K562 (cell line): ENCODE results near the gene ADNP. TPM values are rescaled to one million over a fixed set of nuclear protein-coding genes. Genes with fewer than 3 reads are reported as not detected.

Experiments
- BMI1 ChIP-seq: fragments of 150-350 bp; IDR thresholded peaks from 2 replicates; pipeline ENCODE4 v1.6.1; 2014; ENCODE audit warnings: low read length
- ELF1 ChIP-seq: fragments of 200-800 bp; sonication (Bioruptor generic); IDR thresholded peaks from 2 replicates; pipeline ENCODE4 v1.6.1; 2016; ENCODE audit warnings: missing genetic modification characterization, missing compliant biosample characterization
- FOXJ3 ChIP-seq: sonication (generic); formaldehyde crosslinking; IDR thresholded peaks from 2 replicates; pipeline ENCODE4 v1.4.0; 2020; ENCODE audit warnings: mild to moderate bottlenecking, missing genetic modification reagents
- HDGF ChIP-seq: fragments of 450-650 bp; IDR thresholded peaks from 2 replicates; pipeline ENCODE4 v1.6.1; 2016
- JUNB ChIP-seq: fragments of 450-650 bp; formaldehyde crosslinking; conservative IDR thresholded peaks from 2 replicates; pipeline ENCODE4 v1.4.0; 2020; ENCODE audit warnings: mild to moderate bottlenecking
- KLF1 ChIP-seq: fragments of 450-650 bp; IDR thresholded peaks from 2 replicates; pipeline ENCODE4 v1.6.1; 2016; ENCODE audit warnings: missing genetic modification characterization, missing compliant biosample characterization
- LARP7 ChIP-seq: fragments of 450-650 bp; IDR thresholded peaks from 2 replicates; pipeline ENCODE4 v1.6.1; 2016
- NCOA1 ChIP-seq: fragments of 450-650 bp; IDR thresholded peaks from 2 replicates; pipeline ENCODE4 v1.6.1; 2016; ENCODE audit warnings: low read depth
- NR4A1 ChIP-seq, 2 experiments: fragments of 250-450 bp in 1 of 2; fragments of 450-650 bp in 1 of 2; sonication (Bioruptor Pico) in 1 of 2; IDR thresholded peaks; 2 replicates each; pipeline versions ENCODE4 v1.4.0 to v1.6.1; 2016 to 2020; ENCODE audit warnings: mild to moderate bottlenecking in 2 of 2, missing compliant biosample characterization in 1 of 2, missing genetic modification characterization in 1 of 2, moderate library complexity in 1 of 2
- RAD51 ChIP-seq: fragments of 450-650 bp; IDR thresholded peaks from 2 replicates; pipeline ENCODE4 v1.7.1; 2016; ENCODE audit warnings: low read depth, mild to moderate bottlenecking, borderline replicate concordance
- SNIP1 ChIP-seq: fragments of 450-650 bp; IDR thresholded peaks from 2 replicates; pipeline ENCODE4 v1.7.1; 2017; ENCODE audit warnings: low read depth, mild to moderate bottlenecking
- YY1 ChIP-seq, 3 experiments: IDR thresholded peaks; 2 replicates each; pipeline ENCODE4 v1.6.1; 2011; ENCODE audit warnings: low read length in 2 of 3, mild to moderate bottlenecking in 2 of 3, moderate library complexity in 2 of 3, borderline replicate concordance in 1 of 3, control low read depth in 1 of 3, low read depth in 1 of 3; ENCODE audit not compliant: insufficient read depth in 3 of 3, insufficient replicate concordance in 2 of 3, control insufficient read depth in 1 of 3, insufficient read length in 1 of 3; ENCODE audit errors: extremely low read depth in 1 of 3
- polyA plus RNA-seq, 8 experiments: library from polyadenylated mRNA; depleted of rRNA in 4 of 8; stranded (reverse) in 5 of 8; unstranded in 3 of 8; fragments of >200 nt; fragmentation: Nextera tagmentation in 2 of 8; fragmentation: Illumina TruSeq in 1 of 8; extraction: Ambion mirVana in 2 of 8; extraction: Trizol in 1 of 8; gene quantifications; 2 replicates each; pipeline versions ENCODE4 v1.2.1 to v1.2.3, GENCODE V29; 2011 to 2014; ENCODE audit warnings: inconsistent platforms in 1 of 8, missing spikeins in 1 of 8
- total RNA-seq, 7 experiments: library from RNA; depleted of rRNA in 6 of 7; stranded (reverse); fragments of >200 nt in 6 of 7; fragmentation: Illumina TruSeq in 2 of 7; extraction: Trizol in 2 of 7; gene quantifications; 2 replicates each; pipeline versions ENCODE4 v1.2.1 to v1.2.3, GENCODE V29; 2011 to 2021; ENCODE audit warnings: low replicate concordance in 1 of 7
- TF ChIP-seq, protein P1 (sequence below): fragments of 250-450 bp; sonication (Bioruptor Pico); IDR thresholded peaks from 2 replicates; pipeline ENCODE4 v1.8.0; 2021; ENCODE audit warnings: borderline replicate concordance, mild to moderate bottlenecking, moderate library complexity; ENCODE audit not compliant: poor library complexity, severe bottlenecking
- TF ChIP-seq, protein P2 (sequence below): fragments of 450-650 bp; IDR thresholded peaks from 2 replicates; pipeline ENCODE4 v1.6.1; 2016; ENCODE audit warnings: mild to moderate bottlenecking, moderate library complexity
- TF ChIP-seq, protein P3 (sequence below): fragments of 250-450 bp; sonication (Bioruptor Pico); IDR thresholded peaks from 2 replicates; pipeline ENCODE4 v1.6.1; 2021; ENCODE audit warnings: mild to moderate bottlenecking

The ADNP gene
- total and polyA plus RNA-seq, 9 of the 15 experiments (the other 6 are each of a cell fraction or from before 2014, with no cell fraction given), result 17.8 to 59.9 (median 25.3) TPM

DNA sequence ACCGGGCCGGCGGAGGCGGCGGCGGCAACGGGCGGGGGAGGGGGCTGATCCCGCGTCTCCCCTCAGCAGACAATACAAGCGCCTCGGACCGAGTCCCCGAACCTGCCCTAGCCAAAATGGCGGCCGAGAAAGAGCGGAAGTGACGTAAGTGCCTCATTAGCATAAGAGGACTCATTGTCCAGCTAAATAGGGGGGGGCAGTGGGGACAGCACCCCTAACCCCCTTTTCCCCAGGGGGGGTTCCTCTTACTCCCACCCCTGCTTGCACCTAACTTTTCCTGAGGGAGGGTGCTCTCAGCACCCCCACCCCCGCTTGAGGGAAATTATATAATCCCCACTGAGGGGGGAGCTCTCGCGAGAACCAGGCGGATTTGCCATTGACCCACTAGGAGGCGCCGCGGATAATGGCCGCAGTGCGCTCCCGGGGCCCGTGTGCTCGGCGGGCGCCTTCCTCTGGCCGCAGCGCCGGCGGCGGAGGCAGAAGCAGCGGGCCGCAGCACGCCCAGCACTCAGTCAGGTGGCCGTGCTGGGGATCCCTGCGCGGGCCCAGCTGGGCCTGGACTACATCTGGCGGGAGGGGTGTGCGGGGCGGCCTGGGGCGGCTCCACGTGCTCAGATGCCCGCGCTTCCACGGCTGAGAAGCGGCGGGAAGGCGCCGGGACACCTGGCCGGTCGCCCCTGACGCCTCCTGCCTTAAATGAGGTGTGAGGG lies at the start of gene ADNP (continued):
- TF ChIP-seq, protein P1, sequence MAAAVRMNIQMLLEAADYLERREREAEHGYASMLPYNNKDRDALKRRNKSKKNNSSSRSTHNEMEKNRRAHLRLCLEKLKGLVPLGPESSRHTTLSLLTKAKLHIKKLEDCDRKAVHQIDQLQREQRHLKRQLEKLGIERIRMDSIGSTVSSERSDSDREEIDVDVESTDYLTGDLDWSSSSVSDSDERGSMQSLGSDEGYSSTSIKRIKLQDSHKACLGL (CRISPR knock-in tag), result peak; percentile 80
- 0 out of 2 replicates have a peak, but pooled peaks have one; percentile 5 for TF ChIP-seq JUNB (CRISPR knock-in tag)
- TF ChIP-seq FOXJ3 (CRISPR knock-in tag), result no peak
- peak; percentile 80; the same call in 1 of the 2 replicates for TF ChIP-seq KLF1
- peak; percentile 77 to 92 (median 92) for TF ChIP-seq YY1 (IDR thresholded peaks at IDR 0.05; ENCODE audit: borderline replicate concordance in 1 of 3, control insufficient read depth in 1 of 3, extremely low read depth in 1 of 3, insufficient read depth in 3 of 3, insufficient read length in 1 of 3, insufficient replicate concordance in 2 of 3, low read depth in 1 of 3, low read length in 2 of 3)
- TF ChIP-seq, protein P2, sequence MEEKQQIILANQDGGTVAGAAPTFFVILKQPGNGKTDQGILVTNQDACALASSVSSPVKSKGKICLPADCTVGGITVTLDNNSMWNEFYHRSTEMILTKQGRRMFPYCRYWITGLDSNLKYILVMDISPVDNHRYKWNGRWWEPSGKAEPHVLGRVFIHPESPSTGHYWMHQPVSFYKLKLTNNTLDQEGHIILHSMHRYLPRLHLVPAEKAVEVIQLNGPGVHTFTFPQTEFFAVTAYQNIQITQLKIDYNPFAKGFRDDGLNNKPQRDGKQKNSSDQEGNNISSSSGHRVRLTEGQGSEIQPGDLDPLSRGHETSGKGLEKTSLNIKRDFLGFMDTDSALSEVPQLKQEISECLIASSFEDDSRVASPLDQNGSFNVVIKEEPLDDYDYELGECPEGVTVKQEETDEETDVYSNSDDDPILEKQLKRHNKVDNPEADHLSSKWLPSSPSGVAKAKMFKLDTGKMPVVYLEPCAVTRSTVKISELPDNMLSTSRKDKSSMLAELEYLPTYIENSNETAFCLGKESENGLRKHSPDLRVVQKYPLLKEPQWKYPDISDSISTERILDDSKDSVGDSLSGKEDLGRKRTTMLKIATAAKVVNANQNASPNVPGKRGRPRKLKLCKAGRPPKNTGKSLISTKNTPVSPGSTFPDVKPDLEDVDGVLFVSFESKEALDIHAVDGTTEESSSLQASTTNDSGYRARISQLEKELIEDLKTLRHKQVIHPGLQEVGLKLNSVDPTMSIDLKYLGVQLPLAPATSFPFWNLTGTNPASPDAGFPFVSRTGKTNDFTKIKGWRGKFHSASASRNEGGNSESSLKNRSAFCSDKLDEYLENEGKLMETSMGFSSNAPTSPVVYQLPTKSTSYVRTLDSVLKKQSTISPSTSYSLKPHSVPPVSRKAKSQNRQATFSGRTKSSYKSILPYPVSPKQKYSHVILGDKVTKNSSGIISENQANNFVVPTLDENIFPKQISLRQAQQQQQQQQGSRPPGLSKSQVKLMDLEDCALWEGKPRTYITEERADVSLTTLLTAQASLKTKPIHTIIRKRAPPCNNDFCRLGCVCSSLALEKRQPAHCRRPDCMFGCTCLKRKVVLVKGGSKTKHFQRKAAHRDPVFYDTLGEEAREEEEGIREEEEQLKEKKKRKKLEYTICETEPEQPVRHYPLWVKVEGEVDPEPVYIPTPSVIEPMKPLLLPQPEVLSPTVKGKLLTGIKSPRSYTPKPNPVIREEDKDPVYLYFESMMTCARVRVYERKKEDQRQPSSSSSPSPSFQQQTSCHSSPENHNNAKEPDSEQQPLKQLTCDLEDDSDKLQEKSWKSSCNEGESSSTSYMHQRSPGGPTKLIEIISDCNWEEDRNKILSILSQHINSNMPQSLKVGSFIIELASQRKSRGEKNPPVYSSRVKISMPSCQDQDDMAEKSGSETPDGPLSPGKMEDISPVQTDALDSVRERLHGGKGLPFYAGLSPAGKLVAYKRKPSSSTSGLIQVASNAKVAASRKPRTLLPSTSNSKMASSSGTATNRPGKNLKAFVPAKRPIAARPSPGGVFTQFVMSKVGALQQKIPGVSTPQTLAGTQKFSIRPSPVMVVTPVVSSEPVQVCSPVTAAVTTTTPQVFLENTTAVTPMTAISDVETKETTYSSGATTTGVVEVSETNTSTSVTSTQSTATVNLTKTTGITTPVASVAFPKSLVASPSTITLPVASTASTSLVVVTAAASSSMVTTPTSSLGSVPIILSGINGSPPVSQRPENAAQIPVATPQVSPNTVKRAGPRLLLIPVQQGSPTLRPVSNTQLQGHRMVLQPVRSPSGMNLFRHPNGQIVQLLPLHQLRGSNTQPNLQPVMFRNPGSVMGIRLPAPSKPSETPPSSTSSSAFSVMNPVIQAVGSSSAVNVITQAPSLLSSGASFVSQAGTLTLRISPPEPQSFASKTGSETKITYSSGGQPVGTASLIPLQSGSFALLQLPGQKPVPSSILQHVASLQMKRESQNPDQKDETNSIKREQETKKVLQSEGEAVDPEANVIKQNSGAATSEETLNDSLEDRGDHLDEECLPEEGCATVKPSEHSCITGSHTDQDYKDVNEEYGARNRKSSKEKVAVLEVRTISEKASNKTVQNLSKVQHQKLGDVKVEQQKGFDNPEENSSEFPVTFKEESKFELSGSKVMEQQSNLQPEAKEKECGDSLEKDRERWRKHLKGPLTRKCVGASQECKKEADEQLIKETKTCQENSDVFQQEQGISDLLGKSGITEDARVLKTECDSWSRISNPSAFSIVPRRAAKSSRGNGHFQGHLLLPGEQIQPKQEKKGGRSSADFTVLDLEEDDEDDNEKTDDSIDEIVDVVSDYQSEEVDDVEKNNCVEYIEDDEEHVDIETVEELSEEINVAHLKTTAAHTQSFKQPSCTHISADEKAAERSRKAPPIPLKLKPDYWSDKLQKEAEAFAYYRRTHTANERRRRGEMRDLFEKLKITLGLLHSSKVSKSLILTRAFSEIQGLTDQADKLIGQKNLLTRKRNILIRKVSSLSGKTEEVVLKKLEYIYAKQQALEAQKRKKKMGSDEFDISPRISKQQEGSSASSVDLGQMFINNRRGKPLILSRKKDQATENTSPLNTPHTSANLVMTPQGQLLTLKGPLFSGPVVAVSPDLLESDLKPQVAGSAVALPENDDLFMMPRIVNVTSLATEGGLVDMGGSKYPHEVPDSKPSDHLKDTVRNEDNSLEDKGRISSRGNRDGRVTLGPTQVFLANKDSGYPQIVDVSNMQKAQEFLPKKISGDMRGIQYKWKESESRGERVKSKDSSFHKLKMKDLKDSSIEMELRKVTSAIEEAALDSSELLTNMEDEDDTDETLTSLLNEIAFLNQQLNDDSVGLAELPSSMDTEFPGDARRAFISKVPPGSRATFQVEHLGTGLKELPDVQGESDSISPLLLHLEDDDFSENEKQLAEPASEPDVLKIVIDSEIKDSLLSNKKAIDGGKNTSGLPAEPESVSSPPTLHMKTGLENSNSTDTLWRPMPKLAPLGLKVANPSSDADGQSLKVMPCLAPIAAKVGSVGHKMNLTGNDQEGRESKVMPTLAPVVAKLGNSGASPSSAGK, result peak; percentile 99
- peak; percentile 71; the same call in 1 of the 2 replicates for TF ChIP-seq RAD51
- peak; percentile 67; the same call in 1 of the 2 replicates for TF ChIP-seq ELF1 (tag)
- TF ChIP-seq SNIP1, result no peak
- TF ChIP-seq, protein P3, sequence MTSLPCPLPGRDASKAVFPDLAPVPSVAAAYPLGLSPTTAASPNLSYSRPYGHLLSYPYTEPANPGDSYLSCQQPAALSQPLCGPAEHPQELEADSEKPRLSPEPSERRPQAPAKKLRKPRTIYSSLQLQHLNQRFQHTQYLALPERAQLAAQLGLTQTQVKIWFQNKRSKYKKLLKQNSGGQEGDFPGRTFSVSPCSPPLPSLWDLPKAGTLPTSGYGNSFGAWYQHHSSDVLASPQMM, result no peak
- TF ChIP-seq NR4A1 (CRISPR knock-in tag; IDR thresholded peaks at IDR 0.05), result no peak
- TF ChIP-seq NR4A1 (tag; IDR thresholded peaks at IDR 0.05), result peak; percentile 86; the same call in 1 of the 2 replicates
- no peak; the same call in 1 of the 2 replicates for TF ChIP-seq LARP7
- no peak for TF ChIP-seq BMI1
- no peak for TF ChIP-seq HDGF
- TF ChIP-seq NCOA1, result no peak
